Glutamatergic neuron (in vitro differentiated cells): ENCODE results near the gene ZSCAN31. TPM values are rescaled to one million over a fixed set of nuclear protein-coding genes. Genes with fewer than 3 reads are reported as not detected.

ENCODE experiments used
- DNase-seq: peaks from one replicate; pipeline ENCODE4 v3.0.0; 2022
- H3K27ac Mint-ChIP-seq: one replicate; pipeline ENCODE4 v1.8.0; 2020; ENCODE audit warnings: mild to moderate bottlenecking, mixed read lengths, inconsistent platforms; ENCODE audit not compliant: unreplicated experiment
- H3K27me3 Mint-ChIP-seq: one replicate; pipeline ENCODE4 v1.8.0; 2020; ENCODE audit warnings: mild to moderate bottlenecking, moderate library complexity, mixed read lengths, inconsistent platforms; ENCODE audit not compliant: unreplicated experiment
- H3K36me3 Mint-ChIP-seq: one replicate; pipeline ENCODE4 v1.8.0; 2020; ENCODE audit warnings: mild to moderate bottlenecking, mixed read lengths, inconsistent platforms; ENCODE audit not compliant: unreplicated experiment
- H3K4me1 Mint-ChIP-seq: one replicate; pipeline ENCODE4 v1.8.0; 2020; ENCODE audit warnings: mild to moderate bottlenecking, low read depth, mixed read lengths, inconsistent platforms; ENCODE audit not compliant: unreplicated experiment
- H3K4me3 Mint-ChIP-seq: one replicate; pipeline ENCODE4 v1.8.0; 2020; ENCODE audit warnings: mild to moderate bottlenecking, mixed read lengths, inconsistent platforms; ENCODE audit not compliant: unreplicated experiment
- H3K9me3 Mint-ChIP-seq: one replicate; pipeline ENCODE4 v1.8.0; 2020; ENCODE audit warnings: mild to moderate bottlenecking, moderate library complexity, mixed read lengths, inconsistent platforms; ENCODE audit not compliant: unreplicated experiment
- CTCF ChIP-seq: fragments of 200-600 bp; sonication (generic); IDR thresholded peaks from one replicate; pipeline ENCODE4 v1.5.0; 2021; ENCODE audit not compliant: partially characterized antibody, unreplicated experiment
- total RNA-seq: library from RNA; stranded (reverse); fragmentation: NEBNext Ultra II Directional; extraction: Animal tissue kit (Norgen Biotek cat#: 25700); gene quantifications from one replicate; pipeline ENCODE4 v1.2.1, GENCODE V29; 2021; ENCODE audit not compliant: unreplicated experiment

Gene ZSCAN31
- total RNA-seq, 1 donor from 2014 or later, result 6.9 TPM

GRCh38 chr6:28291573-28291972 lies 44.4 kb downstream of the ZSCAN31 start:
- no peak for TF ChIP-seq CTCF
- Mint-ChIP-seq H3K27ac (no peak overlapping the region), H3K27me3 (no peaks in the 10 kb centered on the region), H3K36me3 (peaks cover 23% of the 10 kb centered on the region), H3K9me3 (peaks cover 2% of the 10 kb centered on the region), H3K4me3 (no peak overlapping the region), H3K4me1 (no peaks in the 10 kb centered on the region)
- DNase-seq, result no peak

GRCh38 chr6:28282926-28283325 lies 53.0 kb downstream of the ZSCAN31 start:
- Mint-ChIP-seq H3K4me3 (peak overlapping the region; percentile 97), H3K4me1 (peaks cover 6% of the 10 kb centered on the region), H3K36me3 (no peaks in the 10 kb centered on the region), H3K27me3 (no peaks in the 10 kb centered on the region), H3K9me3 (peaks cover 2% of the 10 kb centered on the region), H3K27ac (no peak overlapping the region)
- TF ChIP-seq CTCF, result no peak
- DNase-seq, result no peak

GRCh38 chr6:28281288-28282064 lies 54.5 kb downstream of the ZSCAN31 start, which contains the start of gene PGBD1:
TSS of gene PGBD1 (plus strand) at chr6:28281572. CDS start at chr6:28283814, 2,242 bp downstream.
- H3K27me3 Mint-ChIP-seq, result no peaks in the 10 kb centered on the region
- peaks cover 2% of the 10 kb centered on the region for H3K9me3 Mint-ChIP-seq
- peak within 1 kb of the TSS; percentile 97 for H3K4me3 Mint-ChIP-seq
- no peak for TF ChIP-seq CTCF
- no peaks in the 10 kb centered on the region for H3K36me3 Mint-ChIP-seq
- H3K4me1 Mint-ChIP-seq, result peaks cover 6% of the 10 kb centered on the region
- peak within 1 kb of the TSS; percentile 80 for H3K27ac Mint-ChIP-seq
- peak; percentile 90 for DNase-seq

- H3K9me3 Mint-ChIP-seq, result peaks cover 2% of the 10 kb centered on the region
Measured at GRCh38 chr6:28280595-28281287, 55.2 kb downstream of the ZSCAN31 start.

More at GRCh38 chr6:28280595-28281287, 55.2 kb downstream of the ZSCAN31 start:
- Mint-ChIP-seq H3K4me1 (peaks cover 8% of the 10 kb centered on the region), H3K27ac (no peak overlapping the region), H3K27me3 (no peaks in the 10 kb centered on the region), H3K4me3 (peak overlapping the region; percentile 83), H3K36me3 (peaks cover 5% of the 10 kb centered on the region)
- no peak for DNase-seq
- no peak for TF ChIP-seq CTCF
